MCF 10A (cell line): ENCODE measurements around the gene MAP2K5. TPM values are rescaled to one million over a fixed set of nuclear protein-coding genes. Genes with fewer than 3 reads are reported as not detected.

Experiments
- BruUV-seq: library from RNA; stranded (reverse); fragments of 400-500 nt; replicated peaks from 2 replicates; lab custom pipeline; 2021; lab: Mats Ljungman, UMichigan
- CTCF ChIA-PET: fragments of 300-600 bp; sonication (Branson Sonifier 250); formaldehyde crosslinking; extraction: SDS; loops from one replicate; lab custom pipeline; 2021; ENCODE audit warnings: antibody characterized with exemption, inconsistent platforms; lab: Yijun Ruan, JAX
- POLR2A ChIA-PET: fragments of 300-600, 350-650 bp; sonication (Branson Sonifier 250); formaldehyde crosslinking; extraction: SDS; loops from one replicate; lab custom pipeline; 2020; ENCODE audit warnings: antibody characterized with exemption, inconsistent platforms; lab: Yijun Ruan, JAX
- DNase-seq: peaks from one replicate; pipeline ENCODE4 v3.0.0-alpha.2; 2018; ENCODE audit not compliant: unreplicated experiment
- H3K27ac Mint-ChIP-seq: one replicate; pipeline ENCODE4 v1.8.0; 2022; ENCODE audit warnings: mild to moderate bottlenecking, low read depth, mixed read lengths; ENCODE audit not compliant: unreplicated experiment
- H3K27me3 Mint-ChIP-seq: one replicate; pipeline ENCODE4 v1.8.0; 2022; ENCODE audit warnings: mixed read lengths; ENCODE audit not compliant: insufficient read depth, unreplicated experiment
- H3K36me3 Mint-ChIP-seq: one replicate; pipeline ENCODE4 v1.8.0; 2022; ENCODE audit warnings: mild to moderate bottlenecking, moderate library complexity, mixed read lengths; ENCODE audit not compliant: insufficient read depth, unreplicated experiment
- H3K4me1 Mint-ChIP-seq: one replicate; pipeline ENCODE4 v1.8.0; 2022; ENCODE audit warnings: mixed read lengths; ENCODE audit not compliant: insufficient read depth, unreplicated experiment
- H3K4me3 Mint-ChIP-seq: one replicate; pipeline ENCODE4 v1.8.0; 2022; ENCODE audit warnings: mild to moderate bottlenecking, moderate library complexity, mixed read lengths; ENCODE audit not compliant: unreplicated experiment
- H3K9me3 Mint-ChIP-seq: one replicate; pipeline ENCODE4 v1.8.0; 2022; ENCODE audit warnings: mixed read lengths; ENCODE audit not compliant: unreplicated experiment
- intact Hi-C: fragments of 100-400 bp; cut with micrococcal nuclease; formaldehyde crosslinking; loops from 2 replicates; pipeline ENCODE4 v1.14.1; 2022
- total RNA-seq: library from RNA; stranded (reverse); gene quantifications from 2 replicates; pipeline ENCODE4 v1.2.3, GENCODE V29; 2022
- TF ChIP-seq, protein P1 (sequence below): fragments of 200-600 bp; IDR thresholded peaks from one replicate; pipeline ENCODE4 v1.8.0; 2022; ENCODE audit warnings: antibody characterized with exemption, mild to moderate bottlenecking; ENCODE audit not compliant: unreplicated experiment

The MAP2K5 gene
- total RNA-seq, 1 experiment from 2014 or later: 24.4 TPM

GRCh38 chr15:67805008-67805665 is 262.6 kb downstream of the MAP2K5 start:
- Mint-ChIP-seq H3K36me3 (peaks cover 8% of the 10 kb centered on the region), H3K4me1 (no peaks in the 10 kb centered on the region), H3K27ac (no peak overlapping the region), H3K9me3 (no peaks in the 10 kb centered on the region), H3K27me3 (no peaks in the 10 kb centered on the region), H3K4me3 (no peak overlapping the region)
- no TSS peak for BruUV-seq
- TF ChIP-seq, protein P1, sequence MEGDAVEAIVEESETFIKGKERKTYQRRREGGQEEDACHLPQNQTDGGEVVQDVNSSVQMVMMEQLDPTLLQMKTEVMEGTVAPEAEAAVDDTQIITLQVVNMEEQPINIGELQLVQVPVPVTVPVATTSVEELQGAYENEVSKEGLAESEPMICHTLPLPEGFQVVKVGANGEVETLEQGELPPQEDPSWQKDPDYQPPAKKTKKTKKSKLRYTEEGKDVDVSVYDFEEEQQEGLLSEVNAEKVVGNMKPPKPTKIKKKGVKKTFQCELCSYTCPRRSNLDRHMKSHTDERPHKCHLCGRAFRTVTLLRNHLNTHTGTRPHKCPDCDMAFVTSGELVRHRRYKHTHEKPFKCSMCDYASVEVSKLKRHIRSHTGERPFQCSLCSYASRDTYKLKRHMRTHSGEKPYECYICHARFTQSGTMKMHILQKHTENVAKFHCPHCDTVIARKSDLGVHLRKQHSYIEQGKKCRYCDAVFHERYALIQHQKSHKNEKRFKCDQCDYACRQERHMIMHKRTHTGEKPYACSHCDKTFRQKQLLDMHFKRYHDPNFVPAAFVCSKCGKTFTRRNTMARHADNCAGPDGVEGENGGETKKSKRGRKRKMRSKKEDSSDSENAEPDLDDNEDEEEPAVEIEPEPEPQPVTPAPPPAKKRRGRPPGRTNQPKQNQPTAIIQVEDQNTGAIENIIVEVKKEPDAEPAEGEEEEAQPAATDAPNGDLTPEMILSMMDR: no peak
- no peak for DNase-seq
- intact Hi-C loops: no loop called here
- CTCF ChIA-PET: interaction anchor here (0.5 kb wide), 1 partner anchor 15 kb away, joined by 3 read pairs; no protein-coding TSS in a partner anchor
- POLR2A ChIA-PET: no interaction called here

DNA sequence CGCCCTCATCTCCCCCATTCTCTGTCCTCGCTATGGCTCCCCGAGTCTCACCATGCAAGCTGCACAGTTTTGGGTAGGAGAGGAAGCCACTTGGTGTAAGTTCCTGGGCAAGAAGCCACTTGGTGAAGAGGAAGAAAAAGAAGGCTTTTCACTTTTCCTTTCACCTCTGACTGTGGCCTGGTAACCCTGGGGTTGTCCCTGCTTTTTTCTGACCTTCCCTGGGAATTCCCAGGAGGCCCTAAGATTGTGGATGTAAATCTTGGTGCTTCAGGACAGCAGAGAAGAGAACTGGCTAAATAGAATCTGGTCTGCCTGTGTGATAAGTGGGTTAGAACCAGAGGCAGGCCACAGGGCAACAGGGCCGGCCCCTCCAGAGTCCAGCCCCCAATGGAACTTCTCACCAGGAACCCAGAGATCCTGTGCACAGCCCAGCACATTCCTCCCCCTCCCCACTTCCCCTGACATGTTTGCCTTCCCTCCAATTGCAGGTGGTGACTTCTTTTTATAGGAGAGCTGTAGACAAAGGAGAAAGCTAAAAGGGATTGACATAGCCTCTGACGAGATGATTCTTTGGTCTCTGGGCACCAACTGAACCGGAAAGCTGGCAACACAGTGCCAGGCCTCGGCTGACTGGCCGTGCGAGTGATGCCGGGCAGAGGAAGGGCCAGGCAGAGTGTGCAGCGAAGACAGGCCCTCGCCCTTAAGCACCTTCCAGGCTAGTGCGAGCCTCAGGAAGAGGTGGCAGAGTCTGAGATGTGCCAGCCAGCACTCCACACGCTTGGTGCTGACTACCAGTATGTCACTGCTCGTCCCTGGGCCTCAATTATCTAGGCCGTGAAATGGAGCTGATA is 263.4 kb downstream of the MAP2K5 start:
- intact Hi-C loops: no loop called here
- CTCF ChIA-PET: interaction anchor here (0.5 kb wide), 1 partner anchor 16 kb away, joined by 4 read pairs; no protein-coding TSS in a partner anchor

GRCh38 chr15:67806536-67806935 is 264.0 kb downstream of the MAP2K5 start:
- Mint-ChIP-seq H3K4me3 (no peak overlapping the region), H3K27me3 (no peaks in the 10 kb centered on the region), H3K36me3 (no peaks in the 10 kb centered on the region), H3K27ac (no peak overlapping the region), H3K9me3 (no peaks in the 10 kb centered on the region), H3K4me1 (no peaks in the 10 kb centered on the region)
- ChIA-PET CTCF (interaction anchor here (0.5 kb wide), 1 partner anchor 16 kb away, joined by 4 read pairs; no protein-coding TSS in a partner anchor), POLR2A (no interaction called here)
- DNase-seq: no peak
- intact Hi-C loops: no loop called here
- TF ChIP-seq, protein P1: no peak
- no TSS peak for BruUV-seq

More for the DNA sequence above, 263.4 kb downstream of the MAP2K5 start:
- Mint-ChIP-seq H3K9me3 (no peaks in the 10 kb centered on the region), H3K36me3 (peaks cover 4% of the 10 kb centered on the region), H3K27ac (no peak overlapping the region), H3K4me1 (no peaks in the 10 kb centered on the region), H3K27me3 (no peaks in the 10 kb centered on the region), H3K4me3 (no peak overlapping the region)
- BruUV-seq: no TSS peak
- TF ChIP-seq, protein P1: no peak
- no peak for DNase-seq
- POLR2A ChIA-PET: no interaction called here

- ChIA-PET CTCF (interaction anchor here (0.6 kb wide), 1 partner anchor 30 kb away, joined by 3 read pairs; no protein-coding TSS in a partner anchor), POLR2A (no interaction called here)
- no TSS peak for BruUV-seq
- DNase-seq: no peak
- Mint-ChIP-seq H3K4me1 (no peaks in the 10 kb centered on the region), H3K27me3 (no peaks in the 10 kb centered on the region), H3K4me3 (no peak overlapping the region), H3K9me3 (no peaks in the 10 kb centered on the region), H3K36me3 (no peaks in the 10 kb centered on the region), H3K27ac (no peak overlapping the region)
- TF ChIP-seq, protein P1: no peak
- intact Hi-C loops: no loop called here
These were observed 264.6 kb downstream of the MAP2K5 start for GRCh38 chr15:67807141-67807540.
